NCI-H128 (cell line): Measurements from ENCODE around the gene GNG10.
"Not testable (repeated sequence)": the region's sequence is repeated elsewhere in the genome, so short reads cannot be mapped to it uniquely, and the experiment has no call there.

Experiments used
- DNase-seq: peaks from one replicate; lab custom pipeline; 2025; ENCODE audit not compliant: unreplicated experiment; lab: John Stamatoyannopoulos, UW

GNG10 gene

DNA sequence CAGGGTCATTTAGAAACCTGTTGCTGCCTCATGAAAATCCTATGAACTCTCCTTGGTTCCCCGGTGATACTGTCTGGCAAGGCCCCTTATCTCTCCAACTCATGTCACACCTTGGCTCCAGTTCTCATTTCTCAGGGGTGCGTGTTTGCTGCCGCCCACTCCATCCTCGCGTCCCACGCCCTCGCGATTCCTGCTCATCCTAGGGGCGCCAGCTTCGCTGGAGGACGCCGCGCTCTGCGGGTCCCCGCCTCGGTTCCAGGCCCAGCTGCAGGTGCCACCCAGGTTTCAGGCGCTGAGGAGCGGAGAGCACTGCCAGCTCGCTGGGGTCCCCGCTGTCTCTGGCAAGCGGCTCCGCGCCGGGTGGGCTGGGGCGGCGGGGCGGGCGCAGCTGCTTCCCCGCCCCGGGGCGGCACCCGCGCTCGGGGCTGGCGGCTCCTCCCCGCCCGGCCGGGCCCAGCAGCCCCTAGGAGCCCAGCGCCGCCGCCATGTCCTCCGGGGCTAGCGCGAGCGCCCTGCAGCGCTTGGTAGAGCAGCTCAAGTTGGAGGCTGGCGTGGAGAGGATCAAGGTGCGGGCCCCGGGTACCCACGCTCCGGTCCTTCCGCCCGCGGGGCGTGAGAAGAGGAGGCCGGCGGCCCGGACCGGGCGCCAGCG lies at the start of gene GNG10:
GNG10 (plus strand) TSS at position 456 of the 652 bp plus-strand sequence; CDS start at position 486, 30 bp downstream.
- peak; percentile 28 for DNase-seq

DNA sequence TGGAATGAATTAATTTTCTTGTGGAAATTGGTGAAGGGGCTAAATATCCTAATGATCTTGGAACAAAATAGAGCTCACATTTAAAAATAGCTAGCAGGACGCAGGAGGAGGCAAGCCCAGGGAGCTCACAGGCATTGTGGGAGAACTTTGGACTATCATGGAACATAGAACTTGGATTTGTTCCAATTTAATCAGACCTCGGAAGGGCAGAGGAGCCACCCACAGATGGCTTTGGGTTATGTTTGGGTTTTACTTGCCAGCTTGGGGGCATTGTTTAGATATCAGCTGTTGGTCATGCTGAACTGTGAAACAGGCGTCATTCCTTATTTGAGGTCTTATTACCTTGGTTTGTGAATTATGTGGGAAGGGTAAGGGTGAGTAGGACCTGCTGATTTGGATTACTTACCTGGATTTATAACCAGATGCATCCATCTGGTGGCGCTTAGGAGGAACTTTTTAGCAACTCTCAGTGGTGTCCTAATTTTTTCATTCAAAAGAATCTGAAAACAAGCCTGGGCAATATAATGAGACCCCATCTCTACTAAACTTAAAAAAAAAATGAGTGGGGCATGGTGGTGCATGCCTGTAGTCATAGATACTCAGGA lies 47.9 kb upstream of the GNG10 start:
- DNase-seq = no peak

DNA sequence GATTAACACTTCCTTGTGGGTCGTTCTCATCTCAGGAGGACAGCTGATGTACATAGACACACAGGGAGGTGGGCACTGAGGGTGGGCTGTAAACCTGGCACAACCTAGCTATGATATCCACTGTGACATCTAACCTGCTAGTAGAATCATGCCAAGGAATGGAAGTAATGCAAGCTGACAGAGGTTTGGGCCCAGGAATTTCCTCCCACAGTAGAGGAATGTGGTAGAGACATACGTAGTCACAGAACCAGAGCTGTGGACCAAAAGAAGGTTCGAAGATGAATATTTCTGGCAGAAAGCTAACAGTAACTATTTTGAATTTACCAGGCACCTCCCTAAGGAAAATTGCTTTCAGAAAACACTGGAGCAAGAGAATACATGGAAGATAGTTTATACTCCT lies 45.5 kb upstream of the GNG10 start:
- no peak for DNase-seq

DNA sequence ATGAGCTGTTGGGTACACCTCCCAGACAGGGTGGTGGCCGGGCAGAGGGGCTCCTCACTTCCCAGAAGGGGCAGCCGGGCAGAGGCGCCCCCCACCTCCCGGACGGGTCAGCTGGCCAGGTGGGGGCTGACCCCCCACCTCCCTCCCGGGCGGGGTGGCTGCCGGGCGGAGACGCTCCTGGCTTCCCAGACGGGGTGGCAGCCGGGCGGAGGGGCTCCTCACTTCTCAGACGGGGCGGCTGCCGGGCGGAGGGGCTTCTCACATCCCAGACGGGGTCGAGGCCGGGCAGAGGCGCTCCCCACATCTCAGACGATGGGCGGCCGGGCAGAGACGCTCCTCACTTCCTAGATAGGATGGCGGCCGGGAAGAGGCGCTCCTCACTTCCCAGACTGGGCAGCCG lies 44.1 kb upstream of the GNG10 start:
- DNase-seq = not testable (repeated sequence)

DNA sequence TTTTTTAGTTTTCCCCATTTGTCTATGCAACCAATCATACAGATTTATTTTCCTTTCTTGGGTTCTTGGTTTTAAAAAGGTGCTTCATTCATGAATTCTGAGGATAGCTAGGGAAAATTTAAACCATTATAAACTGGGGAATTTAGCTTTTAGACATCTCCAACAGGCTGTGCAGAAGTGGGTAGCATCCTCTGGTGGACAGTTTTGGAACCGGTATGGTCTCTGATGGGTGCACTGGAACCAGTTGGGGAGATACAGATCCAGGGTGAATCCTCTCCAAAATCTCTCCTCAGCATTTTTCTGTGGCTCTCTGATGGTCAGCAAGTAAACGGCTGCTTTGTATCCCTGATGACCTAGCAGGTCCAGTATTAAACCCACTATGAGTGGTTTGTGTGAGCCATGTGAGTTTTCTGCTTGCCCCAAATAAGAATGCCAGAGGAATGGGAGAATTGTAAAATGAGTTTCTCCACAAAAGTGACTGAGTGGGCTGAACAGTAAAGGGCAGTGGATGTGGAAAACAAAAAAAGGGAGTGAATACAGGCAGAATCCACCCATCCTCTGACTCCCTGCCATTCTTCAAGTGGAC lies 39.4 kb upstream of the GNG10 start:
- no peak for DNase-seq

DNA sequence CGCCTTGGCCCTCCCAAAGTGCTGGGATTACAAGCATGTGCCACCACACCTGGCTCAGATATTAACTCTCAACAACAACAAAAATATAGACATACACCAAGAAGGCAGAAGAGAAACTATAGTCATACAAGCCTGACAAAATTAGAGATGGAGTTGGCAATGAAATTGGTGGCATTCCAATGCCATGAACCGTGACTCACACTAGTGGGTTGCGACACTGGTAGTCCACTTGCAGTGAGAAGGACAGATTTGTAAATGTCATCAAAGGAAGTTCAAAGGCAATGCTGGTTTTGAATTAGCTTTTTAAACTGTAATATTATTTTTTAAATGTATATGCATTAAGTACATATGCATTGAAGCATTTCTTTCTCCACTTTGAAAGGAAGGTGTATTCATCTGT lies 38.8 kb upstream of the GNG10 start:
- no peak for DNase-seq

DNA sequence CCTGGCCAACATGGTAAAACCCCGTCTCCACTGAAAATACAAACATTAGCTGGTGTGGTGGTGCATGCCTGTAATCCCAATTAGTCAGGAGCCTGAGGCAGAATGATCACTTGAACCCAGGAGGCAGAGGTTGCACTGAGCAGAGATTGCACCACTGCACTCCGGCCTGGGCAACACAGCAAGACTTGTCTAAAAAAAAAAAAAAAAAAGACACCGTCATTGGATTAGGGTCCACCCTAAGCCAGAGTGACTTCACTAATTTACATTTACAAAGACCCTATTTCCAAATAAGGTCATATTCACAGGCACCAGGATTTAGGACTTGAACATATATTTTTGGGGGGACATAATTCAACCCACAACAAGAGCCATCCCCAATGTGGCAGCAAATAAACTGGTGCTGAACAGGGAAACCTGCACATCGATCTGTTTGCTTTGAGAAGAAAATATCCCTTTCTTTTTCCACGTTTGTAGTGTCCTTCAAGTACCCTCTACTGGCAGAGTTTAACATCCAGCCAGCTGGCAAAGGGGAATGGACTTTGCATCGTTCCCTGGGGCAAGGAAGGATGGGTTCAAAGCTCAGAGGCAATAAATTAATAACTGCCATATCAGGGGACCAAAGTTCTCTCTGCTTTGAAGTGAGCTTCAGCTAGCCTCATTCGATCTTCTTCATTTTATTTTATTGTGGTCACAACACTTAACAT lies 34.0 kb upstream of the GNG10 start:
- no peak for DNase-seq

DNA sequence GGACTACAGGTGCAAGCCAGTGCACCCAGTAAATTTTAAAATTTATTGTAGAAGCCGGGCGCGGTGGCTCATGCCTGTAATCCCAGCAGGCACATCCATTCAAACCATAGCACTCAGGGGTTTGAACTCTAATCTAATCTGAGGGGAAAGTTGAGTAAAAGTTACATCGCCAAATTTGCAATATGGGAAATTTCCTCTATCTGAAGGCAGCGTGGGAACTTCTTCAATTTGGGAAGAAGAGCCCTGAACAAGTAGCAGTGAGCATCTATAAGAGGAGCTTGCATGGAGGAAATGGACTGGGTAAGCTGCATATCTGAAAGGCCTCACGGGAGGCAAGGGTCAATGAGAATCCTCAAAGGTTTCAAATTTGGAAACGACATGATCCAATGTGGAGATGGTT lies 33.0 kb upstream of the GNG10 start:
- no peak for DNase-seq

DNA sequence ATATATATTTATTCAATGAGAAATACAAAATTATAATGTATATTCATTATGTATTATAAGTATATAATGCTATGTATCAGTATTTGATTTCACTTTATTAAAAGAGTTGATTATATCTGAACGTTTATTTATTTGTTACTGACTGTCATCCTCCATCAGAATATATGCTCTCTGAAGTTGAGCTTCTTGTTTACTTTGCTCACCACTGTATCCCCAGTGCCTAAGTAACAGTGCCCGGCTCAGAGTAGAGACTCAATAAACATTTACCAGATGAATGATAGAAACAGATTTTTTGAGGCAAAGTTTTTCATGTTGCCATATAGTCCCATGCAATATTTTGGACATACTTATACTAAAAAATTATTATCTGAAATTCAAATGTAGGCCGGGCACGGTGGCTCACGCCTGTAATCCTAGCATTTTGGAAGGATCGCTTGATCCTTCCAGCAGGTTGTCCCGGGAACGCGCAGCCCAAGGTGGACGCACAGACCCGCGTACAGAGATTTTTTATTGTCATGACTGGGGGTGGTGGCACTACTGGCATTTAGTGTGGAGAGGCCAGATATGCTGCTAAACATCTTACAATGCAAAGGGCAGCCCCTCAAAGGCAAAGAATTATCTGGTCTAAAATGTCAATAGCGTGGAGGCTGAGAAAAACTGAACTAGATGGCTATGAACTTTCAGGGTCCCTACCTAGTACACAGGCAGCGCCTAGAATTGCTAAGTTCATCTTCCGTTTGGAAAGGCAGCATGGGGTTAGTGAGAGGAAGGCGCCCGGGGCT lies 31.0 kb upstream of the GNG10 start:
- no peak for DNase-seq

DNA sequence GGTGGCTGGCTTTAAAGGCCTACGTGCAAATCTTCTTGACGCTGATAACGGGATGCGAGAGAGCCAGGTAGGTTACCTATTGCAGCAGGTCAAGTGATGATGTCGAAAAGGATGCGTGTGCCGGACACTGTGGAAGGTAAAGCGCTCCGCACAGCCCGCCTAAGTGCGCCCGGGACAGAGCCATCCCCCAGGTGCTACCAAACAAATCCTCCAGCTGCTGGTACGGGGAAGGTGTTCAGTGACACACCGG lies 30.5 kb upstream of the GNG10 start:
- DNase-seq = no peak

DNA sequence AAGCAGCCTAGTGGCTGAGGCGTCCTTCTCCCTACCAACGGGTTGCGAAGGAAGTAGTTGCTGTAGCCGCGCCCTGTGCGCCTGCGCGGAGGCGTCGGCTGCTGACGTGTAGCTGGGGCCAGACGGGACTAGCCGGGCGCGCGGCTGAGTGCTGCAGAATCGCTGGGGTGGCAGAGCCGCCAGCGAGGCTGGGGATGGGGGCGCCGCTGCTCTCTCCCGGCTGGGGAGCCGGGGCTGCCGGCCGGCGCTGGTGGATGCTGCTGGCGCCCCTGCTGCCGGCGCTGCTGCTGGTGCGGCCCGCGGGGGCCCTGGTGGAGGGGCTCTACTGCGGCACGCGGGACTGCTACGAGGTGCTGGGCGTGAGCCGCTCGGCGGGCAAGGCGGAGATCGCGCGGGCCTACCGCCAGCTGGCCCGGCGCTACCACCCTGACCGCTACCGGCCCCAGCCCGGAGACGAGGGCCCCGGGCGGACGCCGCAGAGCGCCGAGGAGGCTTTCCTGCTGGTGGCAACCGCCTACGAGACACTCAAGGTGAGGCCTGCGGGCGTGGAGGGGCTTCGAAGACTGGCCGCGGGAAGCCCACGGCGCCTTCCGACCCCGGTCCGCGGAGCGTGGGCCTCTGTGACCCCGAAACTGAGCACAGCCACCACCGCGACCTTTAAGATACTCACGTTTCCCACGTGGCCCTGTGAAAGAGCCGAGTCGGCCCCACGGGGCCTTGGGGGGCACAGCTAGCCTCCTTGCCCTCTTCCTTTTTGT lies 30.0 kb upstream of the GNG10 start, which contains the start of gene DNAJC25:
DNAJC25 (plus strand) TSS at position 121 of the 758 bp plus-strand sequence; CDS start at position 195, 74 bp downstream.
- peak; percentile 96 for DNase-seq

DNA sequence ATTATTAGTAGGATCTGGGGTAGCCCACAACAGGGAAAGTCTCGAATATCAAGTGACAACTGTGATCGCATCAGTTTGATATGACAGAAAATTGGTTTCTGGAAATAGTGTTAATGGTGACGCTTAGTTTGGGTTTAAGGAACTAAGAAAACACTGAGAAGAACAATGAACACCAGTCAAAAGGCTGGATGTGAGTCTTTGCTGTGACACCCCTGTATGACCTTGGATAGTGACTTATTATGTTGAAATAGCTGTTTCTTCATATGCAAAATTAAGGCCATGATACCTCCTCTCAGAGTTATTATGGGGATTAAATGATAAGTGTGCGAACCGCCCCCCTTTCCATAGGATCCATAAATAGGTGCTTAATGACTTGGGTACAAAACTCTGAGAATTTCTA lies 29.3 kb upstream of the GNG10 start:
- no peak for DNase-seq

DNA sequence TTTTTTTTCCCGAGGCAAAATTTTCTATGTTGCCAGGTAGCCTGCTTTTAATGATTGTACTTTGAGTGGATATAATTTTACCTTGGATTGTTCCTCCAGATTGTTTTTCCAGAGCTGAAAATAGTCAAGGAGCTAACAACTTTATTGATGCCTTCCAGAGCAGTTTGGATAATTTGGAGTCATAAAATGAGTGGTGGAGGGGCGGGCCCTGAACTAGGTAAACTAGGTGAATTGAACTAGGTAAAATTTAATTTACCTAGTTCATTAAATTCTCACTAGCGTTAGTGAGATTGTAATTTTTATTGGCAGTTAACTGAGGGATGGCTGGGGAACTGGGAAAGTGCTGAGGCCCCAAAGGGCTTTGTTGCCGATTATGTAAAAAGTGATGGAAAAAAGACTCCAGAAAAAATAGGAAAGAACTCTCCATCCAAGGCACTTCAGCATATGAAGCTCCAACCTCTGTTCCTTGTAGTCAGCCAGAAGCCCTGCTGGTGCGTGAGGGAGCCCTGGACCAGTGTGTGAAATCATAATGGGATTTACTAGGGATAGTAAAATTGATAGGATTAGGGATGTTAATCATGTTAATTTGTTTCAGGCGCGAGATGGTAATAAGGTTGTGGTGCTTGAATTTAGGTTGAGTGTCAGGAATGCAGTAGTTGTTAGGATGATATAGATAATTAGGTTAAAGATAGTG lies 28.6 kb upstream of the GNG10 start:
- DNase-seq = no peak

DNA sequence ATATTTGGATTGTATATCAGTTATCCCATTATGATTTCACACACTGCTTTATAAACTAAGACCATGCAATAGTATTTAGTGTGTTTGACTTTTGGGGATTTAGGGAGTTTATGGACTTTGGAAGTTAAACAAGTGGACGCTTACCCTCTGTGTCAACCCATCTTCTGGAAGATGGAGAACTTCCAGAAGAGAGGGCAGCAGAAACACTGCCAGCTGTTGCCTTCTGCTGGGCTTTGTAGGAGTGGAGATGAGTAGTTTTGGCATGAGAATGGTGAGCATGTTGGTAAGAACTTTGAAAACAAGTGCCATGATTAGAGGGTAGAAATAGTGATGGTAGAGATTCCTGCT lies 28.0 kb upstream of the GNG10 start:
- no peak for DNase-seq

DNA sequence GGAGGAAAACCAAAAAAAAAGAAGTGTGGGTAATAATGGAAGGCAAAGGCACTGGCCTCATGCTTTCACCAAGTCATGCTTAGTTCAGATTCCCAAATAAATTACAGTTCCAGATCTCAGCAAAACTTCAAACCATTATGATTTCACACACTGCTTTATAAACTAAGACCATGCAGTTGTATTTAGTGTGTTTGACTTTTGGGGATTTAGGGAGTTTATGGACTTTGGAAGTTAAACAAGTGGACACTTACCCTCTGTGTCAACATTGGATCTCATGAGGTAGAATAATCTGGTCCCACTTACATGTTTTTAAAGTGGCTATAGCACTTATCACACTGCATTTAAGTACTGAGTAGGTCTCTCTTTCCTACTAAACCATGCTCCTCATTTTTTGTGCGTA lies 26.5 kb upstream of the GNG10 start:
- DNase-seq = no peak

DNA sequence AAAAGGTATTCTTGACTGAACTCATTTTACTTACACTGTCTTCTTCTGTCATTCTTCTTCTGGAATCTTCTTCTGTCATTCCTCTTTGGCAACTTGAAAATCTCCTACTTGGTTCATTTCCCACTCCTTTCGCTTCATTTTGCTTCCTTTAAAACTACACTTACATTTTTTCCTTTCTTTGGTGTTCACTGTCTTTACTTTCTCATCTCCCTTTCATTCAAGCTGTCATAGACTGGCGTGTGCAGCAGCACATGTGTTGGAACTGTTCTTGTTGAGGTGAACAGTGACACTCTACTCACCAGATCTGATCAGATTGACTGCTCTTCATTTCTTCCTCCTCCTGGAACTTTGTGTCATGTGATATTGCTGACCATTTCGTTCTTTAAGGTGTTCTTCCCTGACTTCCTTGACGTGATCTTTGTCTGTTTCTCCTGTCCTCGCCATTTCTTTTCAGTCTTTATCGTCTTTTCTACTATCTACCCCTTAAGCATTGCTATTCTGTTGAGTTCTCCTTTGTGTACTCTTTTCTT lies 23.9 kb upstream of the GNG10 start:
- no peak for DNase-seq

DNA sequence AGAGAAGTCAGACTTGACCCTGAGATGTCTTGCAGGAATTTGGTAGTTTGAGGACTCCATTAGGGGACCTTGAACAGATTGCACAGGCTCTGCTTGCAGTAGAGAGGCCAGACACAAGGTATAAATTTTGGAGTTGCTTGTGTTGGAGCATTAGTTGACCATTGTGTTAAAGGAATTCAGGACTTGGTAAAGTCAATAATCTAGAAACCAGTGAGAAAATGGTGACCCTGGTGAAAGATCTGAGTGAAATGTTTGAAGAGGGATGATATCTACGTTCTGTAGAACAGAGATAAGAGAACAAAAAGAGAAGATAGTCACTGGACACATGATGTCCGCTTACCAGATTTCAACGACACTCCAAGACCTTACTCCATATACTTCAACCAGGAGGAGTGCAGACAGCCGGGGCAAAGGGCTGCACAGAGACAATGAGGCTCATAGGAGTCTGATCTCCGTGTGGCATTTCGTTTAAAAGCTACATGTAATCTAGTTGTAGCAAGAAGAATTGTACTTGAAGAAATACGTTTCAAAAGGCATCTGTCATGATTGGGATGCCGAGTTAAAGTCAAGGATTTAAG lies 17.1 kb upstream of the GNG10 start:
- DNase-seq = no peak

DNA sequence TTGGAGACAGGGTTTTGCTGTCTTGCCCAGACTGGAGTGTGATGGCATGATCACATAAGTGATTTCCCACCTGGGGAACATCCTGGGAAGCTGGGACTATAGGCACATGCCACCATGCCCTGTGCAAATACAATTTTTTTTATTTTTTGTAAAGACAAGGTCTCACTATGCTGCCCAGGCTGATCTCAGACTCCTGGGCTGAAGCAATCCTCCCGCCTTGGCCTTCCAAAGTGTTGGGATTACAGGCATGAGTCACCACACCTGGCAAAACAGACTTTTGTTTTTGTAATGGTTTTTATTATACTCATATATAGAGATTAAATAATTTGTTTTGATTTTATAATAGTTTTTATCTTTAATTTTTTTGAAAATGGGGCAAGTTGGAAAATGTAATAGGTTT lies 15.6 kb upstream of the GNG10 start:
- DNase-seq = no peak

DNA sequence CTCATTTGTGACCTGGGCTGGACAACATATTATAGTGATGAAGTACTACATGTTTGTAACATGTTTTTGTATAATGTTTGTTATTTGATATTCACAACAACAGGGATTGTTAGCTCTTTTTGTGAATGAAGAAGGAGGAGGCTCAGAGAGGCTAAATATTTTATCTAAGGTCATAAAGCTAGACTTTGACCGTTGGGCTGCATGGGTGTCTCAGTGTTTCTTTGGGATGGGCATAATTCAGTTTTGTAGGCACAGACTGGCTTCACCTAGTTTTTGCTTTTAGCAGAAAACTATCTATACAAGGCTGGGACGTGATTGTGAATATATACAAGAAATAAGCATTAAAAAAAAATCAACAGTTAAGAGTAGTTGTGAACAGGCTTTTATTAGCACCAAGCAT lies 15.0 kb upstream of the GNG10 start:
- DNase-seq = no peak

DNA sequence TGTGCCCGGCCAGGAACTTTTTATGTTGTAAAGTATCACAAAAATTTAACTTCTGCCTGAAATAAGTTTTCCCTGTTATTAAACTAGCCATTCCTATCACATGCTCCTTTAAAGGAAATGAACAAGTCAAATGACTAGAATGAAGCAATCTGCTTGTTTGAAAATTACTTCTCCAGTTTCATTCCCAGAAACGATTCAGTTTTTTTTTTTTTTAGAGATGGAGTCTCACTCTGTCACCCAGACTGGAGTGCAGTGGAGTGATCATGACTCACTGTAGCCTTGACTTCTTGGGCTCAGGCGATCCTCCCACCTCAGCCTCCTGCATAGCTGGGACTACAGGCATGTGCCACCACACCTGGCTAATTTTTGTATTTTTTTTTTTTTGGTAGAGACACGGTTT lies 13.3 kb upstream of the GNG10 start:
- DNase-seq = no peak
